HEK293 (cell line): ENCODE results near the gene CFAP90.

ENCODE experiments used
- CTCF ChIA-PET: fragments of 350-600 bp; formaldehyde crosslinking; extraction: SDS; loops from one replicate; lab custom pipeline; 2021; ENCODE audit warnings: antibody characterized with exemption; lab: Yijun Ruan, JAX
- POLR2A ChIA-PET: fragments of 300-600 bp; formaldehyde crosslinking; extraction: SDS; loops from one replicate; lab custom pipeline; 2020; ENCODE audit warnings: antibody characterized with exemption, inconsistent platforms; lab: Yijun Ruan, JAX
- H3K27ac ChIP-seq: fragments of 200-500 bp; sonication (Bioruptor generic); 2 replicates; pipeline ENCODE4 v1.5.1; 2014; ENCODE audit warnings: low read depth, low read length, control low read depth, inconsistent platforms; ENCODE audit errors: extremely low read depth
- H3K36me3 ChIP-seq, 2 experiments: fragments of 200-500 bp in 1 of 2; sonication (Bioruptor generic) in 1 of 2; 1 replicate in 1 of 2; 2 replicates in 1 of 2; pipeline ENCODE4 v1.5.1; 2014 to 2017; ENCODE audit warnings: inconsistent platforms in 2 of 2, low read length in 2 of 2; ENCODE audit not compliant: control insufficient read depth in 2 of 2, insufficient read depth in 1 of 2
- H3K4me1 ChIP-seq: fragments of 200-500 bp; sonication (Bioruptor generic); 2 replicates; pipeline ENCODE4 v1.5.1; 2014; ENCODE audit warnings: mild to moderate bottlenecking, low read length, inconsistent platforms; ENCODE audit not compliant: control insufficient read depth, insufficient read depth
- H3K4me3 ChIP-seq: 2 replicates; pipeline ENCODE4 v1.5.1; 2011; ENCODE audit warnings: low read depth, mild to moderate bottlenecking, control low read depth, low read length, moderate library complexity
- H3K9me3 ChIP-seq: fragments of 200-500 bp; sonication (Bioruptor generic); 2 replicates; pipeline ENCODE4 v1.5.1; 2014; ENCODE audit warnings: low read depth, low read length, inconsistent platforms; ENCODE audit not compliant: control insufficient read depth, insufficient read depth
- EGR2 ChIP-seq: fragments of 450-650 bp; formaldehyde crosslinking; IDR thresholded peaks from 2 replicates; pipeline ENCODE4 v1.5.1; 2016; ENCODE audit warnings: low read depth, missing biosample characterization, missing genetic modification characterization
- GLIS2 ChIP-seq: fragments of 450-650 bp; formaldehyde crosslinking; IDR thresholded peaks from 2 replicates; pipeline ENCODE4 v1.5.1; 2016; ENCODE audit warnings: missing biosample characterization, missing genetic modification characterization
- KLF16 ChIP-seq: fragments of 450-650 bp; formaldehyde crosslinking; IDR thresholded peaks from 2 replicates; pipeline ENCODE4 v1.5.1; 2017; ENCODE audit warnings: missing biosample characterization, missing genetic modification characterization
- PATZ1 ChIP-seq: fragments of 450-650 bp; formaldehyde crosslinking; IDR thresholded peaks from 2 replicates; pipeline ENCODE4 v1.5.1; 2016; ENCODE audit warnings: missing biosample characterization, missing genetic modification characterization
- REST ChIP-seq: fragments of 450-650 bp; formaldehyde crosslinking; IDR thresholded peaks from 2 replicates; pipeline ENCODE4 v1.5.1; 2016; ENCODE audit warnings: missing biosample characterization, missing genetic modification characterization
- SALL2 ChIP-seq: fragments of 450-650 bp; formaldehyde crosslinking; IDR thresholded peaks from 2 replicates; pipeline ENCODE4 v1.5.0; 2017; ENCODE audit warnings: missing biosample characterization, mild to moderate bottlenecking, missing genetic modification characterization, borderline replicate concordance
- SP3 ChIP-seq: fragments of 450-650 bp; formaldehyde crosslinking; IDR thresholded peaks from 2 replicates; pipeline ENCODE4 v1.5.1; 2016; ENCODE audit warnings: missing biosample characterization, missing genetic modification characterization
- ZBTB10 ChIP-seq: fragments of 450-650 bp; formaldehyde crosslinking; IDR thresholded peaks from 2 replicates; pipeline ENCODE4 v1.5.1; 2016; ENCODE audit warnings: missing biosample characterization, missing genetic modification characterization
- ZFP37 ChIP-seq: fragments of 450-650 bp; formaldehyde crosslinking; IDR thresholded peaks from 2 replicates; pipeline ENCODE4 v1.5.1; 2016; ENCODE audit warnings: missing biosample characterization, missing genetic modification characterization
- ZNF146 ChIP-seq: fragments of 450-650 bp; formaldehyde crosslinking; IDR thresholded peaks from 2 replicates; pipeline ENCODE4 v1.5.1; 2016; ENCODE audit warnings: missing biosample characterization, missing genetic modification characterization
- ZNF239 ChIP-seq: fragments of 450-650 bp; formaldehyde crosslinking; IDR thresholded peaks from 2 replicates; pipeline ENCODE4 v1.5.1; 2016; ENCODE audit warnings: missing biosample characterization, missing genetic modification characterization
- ZNF280C ChIP-seq: fragments of 450-650 bp; formaldehyde crosslinking; IDR thresholded peaks from 2 replicates; pipeline ENCODE4 v1.5.1; 2016; ENCODE audit warnings: missing biosample characterization, missing genetic modification characterization
- ZNF324 ChIP-seq: fragments of 450-650 bp; formaldehyde crosslinking; IDR thresholded peaks from 2 replicates; pipeline ENCODE4 v1.5.1; 2016; ENCODE audit warnings: missing biosample characterization, missing genetic modification characterization
- ZNF404 ChIP-seq: fragments of 450-650 bp; formaldehyde crosslinking; IDR thresholded peaks from 2 replicates; pipeline ENCODE4 v1.5.1; 2017; ENCODE audit warnings: missing biosample characterization, missing genetic modification characterization
- ZNF426 ChIP-seq: fragments of 450-650 bp; formaldehyde crosslinking; IDR thresholded peaks from 2 replicates; pipeline ENCODE4 v1.5.1; 2017; ENCODE audit warnings: missing biosample characterization, missing genetic modification characterization, mild to moderate bottlenecking, inconsistent platforms, moderate library complexity
- ZNF449 ChIP-seq: fragments of 450-650 bp; formaldehyde crosslinking; IDR thresholded peaks from 2 replicates; pipeline ENCODE4 v1.5.1; 2017; ENCODE audit warnings: missing biosample characterization, mild to moderate bottlenecking, missing genetic modification characterization, moderate library complexity
- ZNF530 ChIP-seq: fragments of 450-650 bp; formaldehyde crosslinking; IDR thresholded peaks from 2 replicates; pipeline ENCODE4 v1.5.1; 2016; ENCODE audit warnings: low read depth, missing biosample characterization, missing genetic modification characterization
- ZNF548 ChIP-seq: fragments of 450-650 bp; formaldehyde crosslinking; IDR thresholded peaks from 2 replicates; pipeline ENCODE4 v1.5.1; 2016; ENCODE audit warnings: missing biosample characterization, missing genetic modification characterization
- ZNF600 ChIP-seq: fragments of 450-650 bp; formaldehyde crosslinking; IDR thresholded peaks from 2 replicates; pipeline ENCODE4 v1.5.1; 2016; ENCODE audit warnings: missing biosample characterization, missing genetic modification characterization
- ZNF623 ChIP-seq: fragments of 450-650 bp; formaldehyde crosslinking; IDR thresholded peaks from 2 replicates; pipeline ENCODE4 v1.5.1; 2016; ENCODE audit warnings: missing biosample characterization, missing genetic modification characterization
- ZNF645 ChIP-seq: fragments of 450-650 bp; formaldehyde crosslinking; IDR thresholded peaks from 2 replicates; pipeline ENCODE4; 2016; ENCODE audit warnings: missing biosample characterization, missing genetic modification characterization
- ZNF776 ChIP-seq: fragments of 450-650 bp; formaldehyde crosslinking; IDR thresholded peaks from 2 replicates; pipeline ENCODE4 v1.5.0; 2017; ENCODE audit warnings: missing biosample characterization, missing genetic modification characterization, borderline replicate concordance
- ZSCAN4 ChIP-seq: fragments of 450-650 bp; formaldehyde crosslinking; IDR thresholded peaks from 2 replicates; pipeline ENCODE4 v1.5.1; 2017; ENCODE audit warnings: missing biosample characterization, missing genetic modification characterization

Gene CFAP90

GRCh38 chr5:7793895-7794294 is 57.0 kb downstream of the CFAP90 start (continued):
- no peak for TF ChIP-seq ZBTB10 (tag by site-specific recombination)
- no peak for TF ChIP-seq ZNF600
- TF ChIP-seq ZNF426 (tag by site-specific recombination): no peak

GRCh38 chr5:7789567-7789966 is 61.4 kb downstream of the CFAP90 start:
- CTCF ChIA-PET: no interaction called here
- POLR2A ChIA-PET: no interaction called here
- no peak for TF ChIP-seq ZFP37 (tag by site-specific recombination)
- TF ChIP-seq ZNF280C (tag by site-specific recombination): no peak
- no peak for TF ChIP-seq ZSCAN4 (tag by site-specific recombination)
- TF ChIP-seq GLIS2 (tag by site-specific recombination): no peak
- TF ChIP-seq ZNF146: no peak
- no peak for TF ChIP-seq ZNF776 (tag by site-specific recombination)
- TF ChIP-seq PATZ1 (tag by site-specific recombination): no peak
- no peak for TF ChIP-seq REST (tag by site-specific recombination)
- TF ChIP-seq ZNF548: no peak
- no peak for TF ChIP-seq SALL2 (tag by site-specific recombination)
- no peak for TF ChIP-seq ZNF404
- TF ChIP-seq SP3 (tag by site-specific recombination): no peak
- no peak for TF ChIP-seq ZNF645 (tag by site-specific recombination)
- no peak for TF ChIP-seq ZNF449
- TF ChIP-seq ZNF324 (tag by site-specific recombination): no peak
- TF ChIP-seq KLF16 (tag by site-specific recombination): no peak
- no peak for TF ChIP-seq ZNF623 (tag by site-specific recombination)
- TF ChIP-seq EGR2 (tag by site-specific recombination): no peak
- TF ChIP-seq ZNF530 (tag by site-specific recombination): no peak
- TF ChIP-seq ZNF239 (tag by site-specific recombination): no peak

More at GRCh38 chr5:7789567-7789966, 61.4 kb downstream of the CFAP90 start:
- H3K4me1 ChIP-seq: no peaks in the 10 kb centered on the region
- H3K36me3 ChIP-seq: no peaks in the 10 kb centered on the region
- H3K9me3 ChIP-seq: no peaks in the 10 kb centered on the region
- H3K27ac ChIP-seq: no peak overlapping the region
- no peak overlapping the region for H3K4me3 ChIP-seq
